GM21515 (cell line): Measurements from ENCODE around the gene FMR1NB.
A peak's percentile ranks its signal among the peaks of the same experiment; 100 is the strongest.

Experiments
- ATAC-seq: cut with Tn5 transposase; IDR thresholded peaks from one replicate; pipeline ENCODE4 v1.9.1; 2021; ENCODE audit not compliant: unreplicated experiment

FMR1NB gene, protein sequence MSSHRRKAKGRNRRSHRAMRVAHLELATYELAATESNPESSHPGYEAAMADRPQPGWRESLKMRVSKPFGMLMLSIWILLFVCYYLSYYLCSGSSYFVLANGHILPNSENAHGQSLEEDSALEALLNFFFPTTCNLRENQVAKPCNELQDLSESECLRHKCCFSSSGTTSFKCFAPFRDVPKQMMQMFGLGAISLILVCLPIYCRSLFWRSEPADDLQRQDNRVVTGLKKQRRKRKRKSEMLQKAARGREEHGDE

DNA sequence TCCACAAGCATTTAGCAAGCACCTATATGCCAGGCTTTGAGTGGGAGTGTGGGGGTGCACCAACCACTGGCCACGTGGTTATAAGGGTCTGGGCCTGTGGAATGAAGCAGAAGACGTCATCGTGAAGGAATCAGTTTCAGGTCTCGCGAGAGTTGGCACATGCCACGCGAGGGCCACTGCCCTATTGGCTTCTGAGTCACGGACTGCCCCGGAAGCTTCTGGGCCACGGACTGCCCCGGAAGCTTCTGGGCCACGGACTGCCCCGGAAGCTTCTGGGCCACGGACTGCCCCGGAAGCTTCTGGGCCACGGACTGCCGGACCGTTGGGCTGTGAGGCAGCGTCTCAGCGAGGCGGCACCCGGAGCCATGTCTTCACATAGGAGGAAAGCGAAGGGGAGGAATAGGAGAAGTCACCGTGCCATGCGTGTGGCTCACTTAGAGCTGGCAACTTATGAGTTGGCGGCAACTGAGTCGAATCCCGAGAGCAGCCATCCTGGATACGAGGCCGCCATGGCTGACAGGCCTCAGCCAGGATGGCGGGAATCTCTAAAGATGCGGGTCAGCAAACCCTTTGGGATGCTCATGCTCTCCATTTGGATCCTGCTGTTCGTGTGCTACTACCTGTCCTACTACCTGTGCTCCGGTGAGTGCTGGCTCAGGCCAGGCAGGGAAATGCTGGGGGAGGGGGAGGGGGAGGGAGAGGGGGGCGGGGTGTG, at the start of gene FMR1NB:
Gene FMR1NB, plus strand, starts transcription at position 300 of the 715 bp plus-strand sequence. Its CDS starts 66 bp downstream, at position 366.
- no peak for ATAC-seq

DNA sequence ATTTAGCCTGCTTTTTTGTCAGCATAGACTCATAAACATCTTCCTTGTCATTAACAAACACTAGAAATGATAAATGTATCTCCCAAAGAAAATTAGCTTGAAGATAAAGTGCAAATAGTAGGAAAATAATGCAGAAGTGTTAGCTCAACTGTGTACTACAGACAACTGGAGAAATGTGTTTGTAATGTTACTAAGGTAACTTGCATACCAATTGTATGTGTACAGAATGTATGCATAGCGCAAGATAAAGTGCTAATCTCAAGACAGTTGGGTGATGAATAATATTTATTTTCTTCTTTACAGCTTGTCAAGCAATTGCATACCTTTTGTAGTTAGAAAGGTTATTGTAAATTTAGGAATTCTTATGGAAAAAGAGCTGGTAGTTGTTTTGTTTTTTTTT, 47.3 kb upstream of the FMR1NB start:
- ATAC-seq = no peak

DNA sequence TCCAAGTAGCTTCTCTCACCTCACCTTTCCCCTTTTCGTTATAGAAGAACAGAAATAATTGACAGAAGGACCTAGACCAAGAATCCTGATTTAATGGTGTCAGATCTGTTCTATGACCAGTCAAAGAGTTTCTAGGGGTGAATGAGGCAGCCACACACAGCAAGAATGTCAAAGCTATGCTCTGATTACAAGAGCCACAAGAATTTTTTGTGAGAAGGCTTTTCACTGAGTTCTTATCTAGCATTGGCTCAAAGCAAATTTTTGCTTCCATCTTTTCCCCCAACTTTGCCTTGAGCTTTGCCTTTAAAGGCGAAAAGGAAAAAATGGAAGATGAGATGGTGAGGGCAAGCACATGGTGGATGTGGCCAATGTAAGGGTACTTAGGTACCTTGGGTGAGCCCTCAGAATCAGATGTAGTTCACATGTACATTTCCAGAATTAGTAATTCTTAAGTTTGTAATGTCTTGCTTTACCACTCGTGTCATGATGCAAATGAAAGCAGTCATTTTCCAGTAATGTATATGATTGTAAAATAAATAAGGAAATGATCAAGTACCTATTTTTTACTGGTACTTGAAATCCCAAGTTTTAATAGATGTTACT, 45.9 kb upstream of the FMR1NB start:
- ATAC-seq = no peak

DNA sequence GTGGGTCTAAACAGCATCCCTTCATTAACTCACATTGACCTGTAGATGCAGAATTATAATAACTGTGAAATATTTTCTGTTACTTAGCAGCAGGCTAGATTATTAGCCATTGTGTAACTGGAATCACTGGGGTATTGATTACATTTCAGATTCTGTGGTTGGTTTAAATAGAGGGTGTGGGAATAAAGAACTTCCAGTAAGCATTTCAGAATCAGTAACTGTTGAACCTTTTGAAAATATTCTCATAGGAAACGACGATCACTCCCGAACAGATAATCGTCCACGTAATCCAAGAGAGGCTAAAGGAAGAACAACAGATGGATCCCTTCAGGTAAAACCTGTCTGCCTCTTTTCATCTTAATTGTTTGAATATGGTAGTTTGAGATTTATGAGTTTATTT, 35.9 kb upstream of the FMR1NB start:
- ATAC-seq = no peak

DNA sequence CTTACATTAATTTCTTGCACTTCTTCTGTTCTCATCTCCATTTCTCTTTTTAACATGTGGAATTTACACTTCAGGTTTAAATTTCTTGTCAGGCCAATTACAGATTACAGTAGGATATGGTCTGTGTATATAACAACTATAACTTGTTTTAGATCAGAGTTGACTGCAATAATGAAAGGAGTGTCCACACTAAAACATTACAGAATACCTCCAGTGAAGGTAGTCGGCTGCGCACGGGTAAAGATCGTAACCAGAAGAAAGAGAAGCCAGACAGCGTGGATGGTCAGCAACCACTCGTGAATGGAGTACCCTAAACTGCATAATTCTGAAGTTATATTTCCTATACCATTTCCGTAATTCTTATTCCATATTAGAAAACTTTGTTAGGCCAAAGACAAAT, 32.6 kb upstream of the FMR1NB start:
- ATAC-seq = no peak

DNA sequence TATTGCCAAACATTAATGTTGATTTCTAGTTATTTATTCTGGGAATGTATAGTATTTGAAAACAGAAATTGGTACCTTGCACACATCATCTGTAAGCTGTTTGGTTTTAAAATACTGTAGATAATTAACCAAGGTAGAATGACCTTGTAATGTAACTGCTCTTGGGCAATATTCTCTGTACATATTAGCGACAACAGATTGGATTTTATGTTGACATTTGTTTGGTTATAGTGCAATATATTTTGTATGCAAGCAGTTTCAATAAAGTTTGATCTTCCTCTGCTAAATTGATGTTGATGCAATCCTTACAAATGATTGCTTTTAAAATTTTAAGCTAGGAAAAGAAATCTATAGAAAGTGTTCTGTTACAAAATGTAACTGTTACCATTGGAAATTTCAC, 30.8 kb upstream of the FMR1NB start:
- no peak for ATAC-seq

DNA sequence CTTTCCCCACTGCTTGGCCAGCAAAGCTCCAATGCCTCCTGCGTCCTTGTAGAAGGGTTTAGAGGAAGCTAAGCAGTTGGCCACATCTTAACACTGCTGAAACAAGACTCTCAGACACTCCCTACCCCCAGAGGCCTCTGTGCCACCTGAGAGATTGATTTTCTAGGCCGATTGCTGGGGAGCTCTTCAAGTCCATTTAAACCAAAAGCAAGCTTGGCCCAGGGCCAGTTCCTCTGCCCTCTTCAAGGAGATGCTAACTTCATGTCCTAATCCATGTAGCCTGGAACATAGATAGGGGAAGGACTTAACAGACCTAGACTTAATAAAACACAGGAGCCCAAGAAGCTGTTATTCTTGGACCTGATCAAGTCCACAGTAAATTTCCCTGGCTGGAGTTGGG, 27.2 kb upstream of the FMR1NB start:
- ATAC-seq = no peak

DNA sequence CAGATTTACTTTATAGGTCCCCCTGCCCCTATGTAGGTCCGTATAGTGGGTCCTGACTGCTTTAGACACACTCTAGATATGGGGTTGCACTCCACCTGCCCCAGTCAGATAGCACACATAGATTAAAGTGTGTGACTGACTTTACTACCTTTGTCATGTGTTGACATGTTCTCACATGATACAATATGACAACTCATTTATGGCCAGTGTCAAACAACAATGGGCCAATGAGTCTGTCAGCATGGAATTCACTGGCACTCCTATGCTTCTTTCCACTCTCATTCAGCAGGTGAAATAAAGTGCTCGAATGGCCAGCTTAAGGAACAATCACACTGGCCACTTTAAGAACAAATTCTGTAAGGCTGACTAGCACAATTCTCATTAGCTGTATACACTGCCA, 23.8 kb upstream of the FMR1NB start:
- ATAC-seq = no peak

DNA sequence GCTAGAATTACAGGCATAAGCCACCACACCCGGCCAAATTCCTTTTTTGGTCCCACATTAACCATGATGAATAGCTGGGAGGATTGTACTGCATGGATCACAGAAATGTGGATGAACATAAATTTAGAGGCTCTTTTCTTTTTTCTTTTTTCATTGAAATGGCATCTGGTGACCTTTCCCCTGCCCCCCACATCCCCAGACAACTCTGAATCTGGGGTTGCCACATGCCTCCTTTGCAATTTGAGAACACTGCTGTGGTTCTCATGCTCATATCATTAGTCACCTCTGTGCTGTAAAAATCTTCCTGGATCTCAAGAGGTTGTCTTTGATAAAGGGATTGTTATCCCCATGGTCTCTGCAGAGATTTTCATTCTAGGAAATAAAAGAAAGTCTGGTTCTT, 22.8 kb upstream of the FMR1NB start:
- no peak for ATAC-seq

DNA sequence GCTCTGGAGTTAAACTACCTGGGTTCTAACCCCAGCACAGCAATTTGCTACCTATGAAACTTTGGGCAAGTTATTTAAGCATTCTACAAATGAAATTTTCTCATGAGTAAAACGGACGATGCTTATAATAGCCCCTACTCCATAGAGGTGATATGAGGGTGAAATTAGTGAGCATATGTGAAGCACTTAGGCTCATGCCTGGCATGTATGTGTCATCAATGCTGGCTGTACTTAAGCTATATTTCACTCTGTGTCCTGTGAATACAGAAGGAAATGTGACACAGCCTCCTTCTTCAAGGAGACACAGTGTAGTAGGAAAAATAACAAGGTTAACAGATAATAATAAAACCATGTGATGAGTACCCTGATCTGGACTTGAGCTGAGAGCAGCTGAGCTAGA, 20.4 kb upstream of the FMR1NB start:
- no peak for ATAC-seq

DNA sequence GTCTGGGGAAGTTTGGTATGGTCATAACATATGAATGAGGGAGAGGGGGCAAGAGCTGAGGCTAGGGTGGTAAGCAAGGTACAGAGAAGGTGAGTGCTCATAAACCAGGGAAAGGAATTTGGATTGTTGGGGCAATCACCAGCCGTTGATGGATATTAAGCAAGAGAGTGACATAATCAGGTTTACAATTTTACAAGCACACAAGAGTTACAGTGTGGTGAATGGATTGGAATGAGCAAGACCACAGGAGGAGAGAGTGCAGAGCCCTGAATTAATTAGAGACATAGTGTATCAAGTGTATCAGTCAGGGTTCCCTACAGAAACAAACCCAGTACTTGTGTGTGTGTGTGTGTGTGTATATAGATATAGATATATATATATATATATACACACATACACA, 18.7 kb upstream of the FMR1NB start:
- ATAC-seq = no peak

DNA sequence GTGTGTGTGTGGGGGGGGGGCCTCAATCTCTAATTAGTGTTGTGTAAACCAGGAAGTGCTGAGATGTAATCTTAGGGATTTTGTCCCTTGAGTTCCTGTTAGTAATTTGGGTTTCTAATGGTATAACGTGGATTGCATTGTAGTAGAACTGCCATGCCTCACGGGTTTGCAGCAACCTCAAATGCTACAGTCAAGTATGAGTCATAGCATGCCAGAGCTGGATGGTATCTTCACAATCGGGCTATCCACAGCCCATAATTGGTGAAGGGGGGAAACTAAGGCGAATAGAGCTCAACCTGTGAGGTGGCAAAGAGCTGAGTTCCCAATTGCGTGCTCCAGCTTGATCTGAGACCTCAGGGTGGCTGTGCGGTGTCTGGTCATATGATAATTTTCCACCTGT, 2.2 kb upstream of the FMR1NB start:
- ATAC-seq = no peak

DNA sequence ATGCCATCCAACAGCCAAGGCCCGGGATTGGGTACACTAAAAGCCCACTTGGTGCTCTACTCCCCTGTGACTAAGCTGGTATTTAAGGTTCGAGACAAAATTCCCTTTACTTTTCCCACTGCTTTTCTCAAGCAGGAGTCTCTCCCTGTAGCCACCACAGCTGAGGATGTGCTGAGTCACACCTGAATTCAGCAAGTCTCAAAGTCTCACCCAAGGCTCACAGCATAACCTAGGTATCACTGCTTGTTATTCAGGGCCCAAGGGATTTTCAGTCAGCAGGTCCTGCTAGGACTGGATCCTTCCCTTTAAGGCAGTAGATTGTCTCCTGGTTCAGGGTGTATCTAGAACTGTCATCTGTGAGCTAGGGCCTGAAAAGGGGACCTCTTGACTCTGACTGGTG, 39.2 kb downstream of the FMR1NB start:
- no peak for ATAC-seq

DNA sequence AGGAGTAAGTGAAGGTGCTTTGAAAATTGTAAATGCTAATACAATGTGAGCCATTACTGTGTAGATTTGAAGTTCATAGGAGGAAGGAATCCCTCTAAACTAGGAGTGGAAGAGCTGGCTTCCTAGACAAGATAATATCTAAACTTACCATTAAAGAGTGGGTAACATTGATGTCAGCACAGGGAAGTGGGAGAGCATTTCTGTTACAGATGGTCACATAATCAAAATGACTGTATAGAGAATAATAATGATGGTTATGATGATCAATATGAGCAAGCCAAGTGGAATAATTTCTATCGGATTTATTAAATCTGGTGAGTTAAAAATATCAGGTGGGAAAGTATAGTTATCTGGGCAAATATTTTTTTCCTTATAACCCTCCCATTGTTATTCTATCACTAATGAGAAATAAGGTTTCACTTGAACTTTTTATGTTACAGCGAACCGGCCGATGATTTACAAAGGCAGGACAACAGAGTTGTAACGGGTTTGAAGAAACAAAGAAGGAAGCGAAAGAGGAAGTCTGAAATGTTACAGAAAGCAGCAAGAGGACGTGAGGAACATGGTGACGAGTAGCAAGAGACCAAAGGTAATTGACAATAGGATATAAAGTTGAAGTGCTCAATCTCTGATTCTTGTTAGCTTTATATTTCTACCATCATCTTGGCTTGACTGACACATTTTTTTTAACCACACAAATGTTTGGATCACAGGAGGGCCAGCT, 43.5 kb downstream of the FMR1NB start:
- ATAC-seq = peak; percentile 94

DNA sequence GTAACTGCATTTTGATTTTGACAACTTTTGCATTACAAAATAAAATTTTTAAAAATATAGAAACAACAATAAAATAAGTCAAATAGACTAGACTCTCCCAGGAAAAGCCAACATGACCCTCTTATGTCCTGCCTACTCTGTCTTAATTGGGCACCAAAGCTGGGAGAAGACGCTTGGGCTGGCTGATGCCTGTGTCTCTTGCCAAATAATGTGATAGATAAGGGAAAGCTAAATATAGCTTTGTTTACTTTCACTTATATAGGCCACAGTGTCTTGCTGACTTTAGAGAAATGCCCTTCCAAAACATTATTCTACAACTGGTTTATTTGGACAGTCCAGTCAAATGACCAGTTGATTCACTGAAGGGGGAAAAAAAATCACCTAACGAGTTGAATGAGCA, 54.2 kb downstream of the FMR1NB start:
- ATAC-seq = no peak

DNA sequence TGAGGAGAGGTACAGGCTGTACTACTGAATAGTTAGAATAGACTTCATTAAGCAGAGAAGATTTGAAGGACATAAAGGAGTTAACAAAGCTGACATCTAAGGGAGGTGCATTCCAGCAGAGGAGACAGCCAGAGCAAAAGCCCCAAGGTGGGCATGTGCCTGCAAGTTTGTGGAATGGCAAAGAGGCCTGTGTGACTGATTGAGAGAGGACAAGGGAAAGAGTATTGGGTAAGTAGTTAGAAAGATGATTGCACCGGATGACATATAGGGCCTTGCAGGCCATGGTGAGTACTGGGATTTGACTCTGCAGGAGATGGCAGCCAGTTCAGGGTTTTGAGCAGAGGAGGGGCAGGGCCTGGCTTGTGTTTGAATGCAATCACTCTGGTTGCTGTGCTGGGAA, 55.9 kb downstream of the FMR1NB start:
- no peak for ATAC-seq

DNA sequence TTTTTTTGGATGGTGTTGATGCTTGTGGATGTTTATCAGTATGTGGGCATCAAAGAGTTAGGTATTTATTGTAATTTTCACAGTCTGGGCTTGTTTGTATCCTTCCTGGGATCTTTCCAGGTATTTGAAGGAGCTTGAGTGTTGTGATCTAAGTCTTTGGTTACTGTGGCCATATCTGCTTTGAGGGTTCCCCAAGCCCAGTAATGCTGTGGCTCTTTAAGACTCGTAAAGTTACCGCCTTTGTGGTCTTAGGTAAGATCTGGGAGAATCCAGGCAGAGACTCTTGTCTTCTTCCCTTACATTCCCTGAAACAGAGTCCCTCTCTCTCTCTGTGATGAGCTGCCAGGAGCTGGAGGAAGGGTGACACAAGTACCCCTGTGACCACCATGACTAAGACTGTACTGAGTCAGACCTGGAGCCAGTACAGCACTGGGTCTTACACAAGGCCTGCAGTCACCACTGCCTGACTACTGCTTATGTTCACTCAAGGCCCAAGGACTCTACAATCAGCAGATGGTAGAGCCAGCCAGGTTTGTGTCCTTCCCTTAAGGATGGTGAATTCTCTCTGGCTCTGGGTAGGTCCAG, 62.2 kb downstream of the FMR1NB start:
- no peak for ATAC-seq

DNA sequence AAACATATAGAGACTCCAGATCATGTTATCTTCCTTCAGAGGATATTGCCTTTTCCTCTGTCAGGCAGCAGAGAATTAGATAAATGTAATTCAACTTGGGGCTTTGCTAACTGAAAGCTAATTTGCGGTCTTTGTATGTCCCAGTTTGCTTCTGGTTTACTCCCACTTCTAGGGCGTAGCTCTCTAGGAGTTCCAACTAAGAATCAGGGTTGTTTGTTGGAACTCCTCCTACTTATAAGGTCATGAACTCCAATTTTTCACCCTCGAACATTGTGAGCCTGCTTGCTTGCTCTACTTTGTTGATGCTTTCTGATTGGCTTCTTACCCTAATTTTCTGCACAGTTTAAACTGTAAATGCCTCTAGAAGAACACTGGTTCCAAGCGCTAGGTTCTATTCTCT, 66.1 kb downstream of the FMR1NB start:
- ATAC-seq = no peak

DNA sequence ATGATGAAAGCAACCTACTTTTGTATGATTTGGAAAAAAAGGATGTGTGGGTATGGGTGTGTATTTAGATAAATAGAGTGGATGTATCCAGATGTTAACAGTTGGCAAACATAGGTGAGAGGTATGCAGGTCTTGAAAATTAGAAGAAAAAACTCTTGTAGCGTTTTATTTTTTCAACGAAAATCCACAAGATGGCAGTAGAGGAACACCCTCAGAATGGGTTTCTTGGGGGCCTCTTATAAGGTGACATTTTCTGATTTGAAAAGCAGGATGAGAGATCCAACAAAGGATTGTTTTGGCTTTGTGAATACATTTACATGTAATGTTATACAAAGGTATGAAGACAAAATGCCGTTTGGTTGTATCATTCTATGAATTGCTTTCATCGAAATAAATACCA, 68.3 kb downstream of the FMR1NB start:
- no peak for ATAC-seq

DNA sequence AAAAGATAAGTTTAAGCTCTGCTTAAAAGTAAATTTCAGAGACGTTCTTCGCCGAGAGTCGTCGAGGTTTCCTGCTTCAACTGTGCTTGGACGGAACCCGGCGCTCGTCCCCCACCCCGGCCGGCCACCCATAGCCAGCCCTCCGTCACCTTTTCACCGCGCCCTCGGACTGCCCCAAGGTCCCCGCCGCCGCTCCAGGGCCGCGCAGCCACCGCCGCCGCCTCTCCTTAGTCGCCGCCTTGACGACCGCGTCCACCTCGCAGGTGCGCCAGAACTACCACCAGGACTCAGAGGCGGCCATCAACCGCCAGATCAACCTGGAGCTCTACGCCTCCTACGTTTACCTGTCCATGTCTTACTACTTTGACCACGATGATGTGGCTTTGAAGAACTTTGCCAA, 70.8 kb downstream of the FMR1NB start:
- no peak for ATAC-seq

DNA sequence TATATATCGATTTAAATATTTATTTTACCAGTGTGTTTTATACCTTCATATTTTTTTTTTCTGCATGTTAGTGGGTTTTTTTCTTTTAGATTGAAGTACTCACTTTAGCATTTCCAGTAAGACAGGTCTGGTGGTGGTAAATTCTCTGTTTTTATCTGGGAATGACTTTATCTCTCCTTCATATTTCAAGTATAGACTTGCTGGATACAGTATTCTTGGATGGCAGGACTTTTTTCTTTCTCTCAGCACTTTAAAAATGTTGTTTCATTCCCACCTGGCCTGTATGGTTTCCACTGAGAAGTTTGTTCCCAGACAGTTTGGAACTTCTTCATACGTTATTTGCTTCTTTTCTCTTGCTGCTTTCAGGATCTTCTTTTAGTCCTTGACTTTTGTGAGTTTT, 86.1 kb downstream of the FMR1NB start:
- ATAC-seq = no peak
